Naive thymus-derived CD4-positive, alpha-beta T cell (primary cell): ENCODE measurements around the gene DGKI. TPM values are rescaled to one million over a fixed set of nuclear protein-coding genes. Genes with fewer than 3 reads are reported as not detected.

Experiments
- ATAC-seq: fragments of 150-1000 bp; cut with Tn5 transposase; 2 replicates; pipeline ENCODE4 v1.10.0; 2021; ENCODE audit warnings: mild to moderate bottlenecking, moderate library complexity
- CTCF ChIA-PET: fragments of 350-600 bp; sonication (Branson Sonifier 250); formaldehyde crosslinking; loops from one replicate; lab custom pipeline; 2021; ENCODE audit warnings: antibody characterized with exemption; lab: Charles Lee
- POLR2A ChIA-PET: fragments of 350-600 bp; sonication (Branson Sonifier 250); formaldehyde crosslinking; loops from one replicate; lab custom pipeline; 2021; ENCODE audit warnings: antibody characterized with exemption, inconsistent platforms; lab: Charles Lee
- DNase-seq, 9 donors: peaks; one replicate each; pipeline versions ENCODE4 v3.0.0 to v3.0.0-alpha.2; 2020 to 2022; ENCODE audit warnings: mixed read lengths in 1 of 9
- H3K27ac ChIP-seq: one replicate; pipeline ENCODE4 v1.7.0; 2013; ENCODE audit warnings: mild to moderate bottlenecking, low read depth, low read length, moderate library complexity
- H3K27me3 ChIP-seq, 2 donors: one replicate each; pipeline ENCODE4 v1.7.0; 2013; ENCODE audit warnings: low read length in 2 of 2, mild to moderate bottlenecking in 2 of 2, moderate library complexity in 2 of 2; ENCODE audit not compliant: control insufficient read depth in 2 of 2, insufficient read depth in 2 of 2
- H3K36me3 ChIP-seq, 3 experiments: 1 replicate in 2 of 3; 2 replicates in 1 of 3; pipeline ENCODE4 v1.7.0; 2013; ENCODE audit warnings: low read length in 3 of 3, mild to moderate bottlenecking in 3 of 3, moderate library complexity in 1 of 3; ENCODE audit not compliant: insufficient read depth in 3 of 3, control insufficient read depth in 2 of 3
- H3K4me1 ChIP-seq, 2 donors: one replicate each; pipeline ENCODE4 v1.7.0; 2013; ENCODE audit warnings: low read length in 2 of 2, mild to moderate bottlenecking in 2 of 2, moderate library complexity in 1 of 2; ENCODE audit not compliant: control insufficient read depth in 2 of 2, insufficient read depth in 2 of 2
- H3K4me3 ChIP-seq: 2 replicates; pipeline ENCODE4 v1.7.0; 2013; ENCODE audit warnings: mild to moderate bottlenecking, low read length
- H3K9me3 ChIP-seq, 3 experiments: 1 replicate in 2 of 3; 2 replicates in 1 of 3; pipeline ENCODE4 v1.7.0; 2013; ENCODE audit warnings: low read length in 3 of 3; ENCODE audit not compliant: control insufficient read depth in 2 of 3
- H3K27ac Mint-ChIP-seq, 9 donors: one replicate each; pipeline ENCODE4 v1.8.0; 2020 to 2022; ENCODE audit warnings: mixed read lengths in 9 of 9, mild to moderate bottlenecking in 8 of 9, moderate library complexity in 5 of 9, inconsistent platforms in 2 of 9
- H3K27me3 Mint-ChIP-seq, 5 donors: one replicate each; pipeline ENCODE4 v1.8.0; 2021 to 2022; ENCODE audit warnings: mixed read lengths in 5 of 5, mild to moderate bottlenecking in 1 of 5
- H3K36me3 Mint-ChIP-seq, 5 donors: one replicate each; pipeline ENCODE4 v1.8.0; 2020 to 2022; ENCODE audit warnings: mixed read lengths in 5 of 5, mild to moderate bottlenecking in 3 of 5, inconsistent platforms in 1 of 5
- H3K4me1 Mint-ChIP-seq, 7 donors: one replicate each; pipeline ENCODE4 v1.8.0; 2020 to 2022; ENCODE audit warnings: mixed read lengths in 7 of 7, mild to moderate bottlenecking in 3 of 7, inconsistent platforms in 1 of 7
- H3K4me3 Mint-ChIP-seq, 10 donors: one replicate each; pipeline ENCODE4 v1.8.0; 2020 to 2022; ENCODE audit warnings: mild to moderate bottlenecking in 10 of 10, mixed read lengths in 10 of 10, moderate library complexity in 6 of 10, inconsistent platforms in 2 of 10
- H3K9me3 Mint-ChIP-seq, 11 donors: one replicate each; pipeline ENCODE4 v1.8.0; 2020 to 2022; ENCODE audit warnings: mixed read lengths in 11 of 11, mild to moderate bottlenecking in 4 of 11, inconsistent platforms in 1 of 11, moderate library complexity in 1 of 11
- intact Hi-C, 2 donors: fragments of 100-400 bp; cut with micrococcal nuclease; formaldehyde crosslinking; loops; one replicate each; pipeline ENCODE4 v1.15.1; 2023
- polyA plus RNA-seq, 2 donors: library from polyadenylated mRNA; unstranded; fragments of 300-500 nt; fragmentation: Illumina TruSeq; gene quantifications; one replicate each; pipeline ENCODE4 v1.2.3, GENCODE V29; 2021
- total RNA-seq, 6 experiments: library from RNA in 5 of 6; stranded (reverse) in 5 of 6; gene quantifications; 1 replicate in 5 of 6; 2 replicates in 1 of 6; pipeline ENCODE4 v1.2.3 and lab custom pipeline; 2021 to 2026

Gene DGKI
- total and polyA plus RNA-seq, 7 experiments from 2014 or later, result 1.3 TPM; not detected in 6

DNA sequence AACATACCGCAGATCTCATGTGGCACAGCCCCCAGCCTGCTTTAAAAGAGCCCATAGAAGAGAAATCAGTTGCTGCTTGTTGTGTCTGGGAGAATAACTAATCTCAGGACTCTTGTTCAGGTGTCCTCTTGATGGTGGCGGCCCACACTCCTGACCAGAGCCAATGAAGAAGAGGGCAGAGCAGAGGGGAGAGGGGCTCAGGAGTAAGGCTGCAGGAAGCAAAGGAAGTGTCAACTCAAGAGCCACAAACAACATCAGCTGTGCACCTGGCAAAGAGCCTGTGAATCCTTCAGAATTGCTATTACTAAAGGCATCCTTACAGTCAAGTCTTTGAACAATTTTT lies 443.4 kb downstream of the DGKI start:
- Mint-ChIP-seq H3K4me1 (no peaks in the 10 kb centered on the region), H3K36me3 (no peaks in the 10 kb centered on the region), H3K27ac (no peak overlapping the region), H3K27me3 (no peaks in the 10 kb centered on the region), H3K9me3 (no peaks in the 10 kb centered on the region), H3K4me3 (no peak overlapping the region)
- no peaks in the 10 kb centered on the region for H3K36me3 ChIP-seq
- H3K27me3 ChIP-seq, result no peaks in the 10 kb centered on the region
- CTCF ChIA-PET, result no interaction called here
- POLR2A ChIA-PET, result no interaction called here
- H3K9me3 ChIP-seq, result no peaks in the 10 kb centered on the region
- ATAC-seq (no peak), DNase-seq (no peak)
- H3K4me1 ChIP-seq, result no peaks in the 10 kb centered on the region
- H3K27ac ChIP-seq, result no peak overlapping the region
- intact Hi-C loops, result no loop called here
- no peak overlapping the region for H3K4me3 ChIP-seq

DNA sequence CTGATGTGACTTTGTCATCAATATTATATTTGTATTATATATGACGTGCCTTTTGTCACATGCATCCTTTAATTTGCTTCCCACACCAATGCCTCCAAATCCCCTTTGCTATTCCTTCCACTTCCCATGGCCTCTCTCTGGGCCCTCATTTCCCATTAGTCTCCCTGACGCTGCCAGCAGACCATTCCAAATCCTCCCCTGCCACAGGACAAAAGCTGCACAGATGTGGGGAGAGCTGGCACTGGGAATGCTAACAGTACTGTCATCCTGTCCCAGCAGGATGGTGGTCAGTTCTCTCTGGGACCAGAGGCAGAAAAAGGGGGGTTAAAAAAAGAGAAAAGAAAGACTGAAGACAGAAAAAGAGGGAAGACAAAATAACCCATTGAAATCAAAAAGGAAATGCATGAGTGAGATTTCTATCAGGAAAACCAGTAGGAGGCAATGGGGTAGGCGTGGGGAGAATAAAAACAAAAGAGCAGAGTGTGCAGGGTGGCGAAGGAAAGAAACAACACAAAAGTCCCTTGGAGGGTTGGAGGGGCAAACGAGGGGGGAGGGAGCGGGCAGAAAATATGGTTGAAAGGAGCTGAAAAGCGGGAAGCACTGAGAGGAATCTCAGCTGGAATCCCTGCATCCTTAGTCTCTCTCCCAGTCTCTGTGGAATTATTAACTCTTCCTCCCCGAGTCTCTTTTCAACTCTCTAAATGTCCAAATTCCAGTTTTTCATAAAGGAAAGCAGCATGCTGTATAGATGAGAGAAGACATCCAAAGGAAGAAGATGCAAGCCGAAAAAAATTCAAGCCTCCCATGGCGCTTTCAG lies 444.0 kb downstream of the DGKI start:
- no peaks in the 10 kb centered on the region for H3K27me3 ChIP-seq
- no peaks in the 10 kb centered on the region for H3K36me3 ChIP-seq
- no peaks in the 10 kb centered on the region for H3K36me3 Mint-ChIP-seq
- no peak overlapping the region for H3K4me3 Mint-ChIP-seq
- no peaks in the 10 kb centered on the region for H3K4me1 Mint-ChIP-seq
- no peaks in the 10 kb centered on the region for H3K4me1 ChIP-seq
- no peak overlapping the region for H3K4me3 ChIP-seq
- no peaks in the 10 kb centered on the region for H3K9me3 ChIP-seq
- H3K27ac Mint-ChIP-seq, result no peak overlapping the region
- POLR2A ChIA-PET, result no interaction called here
- ATAC-seq, result no peak
- peaks cover 0 to 1% (median 0%) of the 10 kb centered on the region in 11 donors for H3K9me3 Mint-ChIP-seq
- DNase-seq, result no peak
- H3K27me3 Mint-ChIP-seq, result no peaks in the 10 kb centered on the region
- CTCF ChIA-PET, result no interaction called here
- intact Hi-C loops, result no loop called here
- no peak overlapping the region for H3K27ac ChIP-seq

DNA sequence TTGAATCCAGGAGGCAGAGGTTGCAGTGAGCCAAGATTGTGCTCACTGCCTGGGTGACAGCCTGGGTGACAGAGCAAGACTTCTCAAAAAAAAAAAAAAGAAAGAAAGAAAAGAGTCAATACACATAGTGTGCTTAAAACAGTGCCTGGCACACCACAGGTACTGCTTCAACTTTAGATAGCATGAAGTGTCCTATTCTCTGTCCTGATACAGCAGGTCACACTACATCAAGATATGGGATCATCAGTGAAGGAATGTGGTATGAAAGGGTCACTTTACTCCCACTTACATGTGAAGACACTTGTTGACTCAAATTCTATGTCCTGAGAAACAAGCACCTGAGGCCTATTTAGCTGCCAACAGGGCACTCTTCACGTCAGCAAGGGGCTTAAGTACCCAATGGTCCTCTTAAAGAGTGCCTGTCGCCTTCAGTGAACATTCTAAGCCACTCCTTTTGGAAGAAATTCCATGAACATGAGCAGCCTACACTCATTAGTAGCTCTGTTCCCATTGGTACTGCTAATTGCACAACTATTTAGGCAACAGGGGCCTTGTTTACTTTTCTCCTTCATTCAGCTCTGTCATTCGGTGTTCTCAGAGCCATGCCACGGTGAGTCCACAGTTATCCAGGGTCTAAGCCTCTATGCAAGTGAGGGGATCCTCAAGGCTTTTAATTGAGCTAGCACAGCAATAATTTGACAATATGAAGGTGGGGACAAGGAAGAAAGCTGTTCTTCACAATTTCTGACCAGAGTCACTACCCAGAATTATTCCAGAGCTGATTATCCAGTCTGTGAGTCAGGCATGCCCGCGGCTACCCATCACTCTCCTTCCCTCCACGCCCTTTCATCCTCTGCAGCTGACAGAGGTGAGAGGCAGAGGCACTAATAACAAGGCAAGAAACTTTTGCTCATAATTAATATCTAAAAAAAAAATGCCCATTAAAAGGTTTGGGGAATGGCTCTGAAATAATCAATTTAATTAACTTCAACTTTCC lies 446.6 kb downstream of the DGKI start:
- H3K4me1 Mint-ChIP-seq, result no peaks in the 10 kb centered on the region
- no peaks in the 10 kb centered on the region for H3K36me3 Mint-ChIP-seq
- DNase-seq, result no peak
- POLR2A ChIA-PET, result no interaction called here
- no peaks in the 10 kb centered on the region for H3K36me3 ChIP-seq
- CTCF ChIA-PET, result no interaction called here
- no peaks in the 10 kb centered on the region for H3K9me3 ChIP-seq
- no peaks in the 10 kb centered on the region for H3K27me3 Mint-ChIP-seq
- no peak overlapping the region for H3K4me3 ChIP-seq
- ATAC-seq, result no peak
- H3K27ac ChIP-seq, result no peak overlapping the region
- H3K9me3 Mint-ChIP-seq, result peaks cover 0 to 6% (median 0%) of the 10 kb centered on the region in 11 donors
- H3K27me3 ChIP-seq, result no peaks in the 10 kb centered on the region
- intact Hi-C loops, result no loop called here
- no peak overlapping the region for H3K27ac Mint-ChIP-seq
- no peaks in the 10 kb centered on the region for H3K4me1 ChIP-seq
- H3K4me3 Mint-ChIP-seq, result no peak overlapping the region

DNA sequence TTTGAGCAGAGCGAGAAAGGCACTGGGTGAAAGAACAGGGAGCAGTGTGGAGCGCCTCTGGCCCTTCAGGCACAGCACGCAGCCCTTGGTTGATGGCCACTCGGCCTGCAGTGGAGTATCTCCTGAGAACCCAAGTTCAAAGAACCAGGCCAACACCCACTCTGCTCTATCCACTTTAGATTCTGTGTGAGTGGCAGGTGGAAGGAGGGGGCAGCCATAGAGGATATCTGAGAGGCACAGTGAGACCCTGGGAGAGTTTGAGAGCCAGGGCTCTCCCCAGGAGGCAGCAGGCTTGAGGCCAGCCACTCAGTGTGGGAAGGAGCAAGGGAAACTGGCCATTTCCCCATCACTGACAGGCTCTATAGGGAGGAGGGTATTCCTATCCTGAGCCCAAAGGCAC lies 450.7 kb downstream of the DGKI start:
- Histone ChIP-seq H3K36me3 (no peaks in the 10 kb centered on the region), H3K27me3 (no peaks in the 10 kb centered on the region), H3K4me3 (no peak overlapping the region), H3K9me3 (no peaks in the 10 kb centered on the region), H3K27ac (no peak overlapping the region), H3K4me1 (no peaks in the 10 kb centered on the region)
- no peak overlapping the region for H3K27ac Mint-ChIP-seq
- H3K36me3 Mint-ChIP-seq, result no peaks in the 10 kb centered on the region
- ATAC-seq, result no peak
- POLR2A ChIA-PET, result no interaction called here
- H3K27me3 Mint-ChIP-seq, result no peaks in the 10 kb centered on the region
- intact Hi-C loops, result no loop called here
- H3K4me1 Mint-ChIP-seq, result no peaks in the 10 kb centered on the region
- no peak for DNase-seq
- CTCF ChIA-PET, result no interaction called here
- no peak overlapping the region for H3K4me3 Mint-ChIP-seq
- H3K9me3 Mint-ChIP-seq, result peaks cover 0 to 13% (median 1%) of the 10 kb centered on the region in 11 donors

DNA sequence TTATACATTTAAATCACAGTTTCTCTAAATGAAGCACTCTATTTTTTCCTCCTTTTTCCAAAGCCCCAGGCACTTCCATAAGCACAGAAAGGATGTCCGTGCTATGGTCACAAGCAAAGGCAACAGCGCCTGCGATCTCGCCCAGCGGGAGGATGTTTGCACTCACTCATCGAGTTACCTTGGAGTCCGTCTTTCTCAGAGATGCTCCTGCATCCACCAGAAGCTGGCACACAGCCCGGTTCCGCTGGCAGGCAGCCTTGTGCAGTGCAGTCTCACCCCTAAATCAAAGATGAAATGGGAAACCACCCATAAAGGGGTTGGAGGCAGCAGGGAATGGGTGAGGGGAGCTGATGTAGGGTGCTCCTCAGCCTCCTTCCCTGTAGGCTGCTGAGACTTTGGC lies 451.4 kb downstream of the DGKI start:
- H3K27me3 Mint-ChIP-seq, result no peaks in the 10 kb centered on the region
- no peaks in the 10 kb centered on the region for H3K36me3 ChIP-seq
- H3K9me3 Mint-ChIP-seq, result peaks cover 0 to 13% (median 1%) of the 10 kb centered on the region in 11 donors
- no peak for ATAC-seq
- no peak overlapping the region for H3K27ac ChIP-seq
- no peaks in the 10 kb centered on the region for H3K27me3 ChIP-seq
- H3K4me3 ChIP-seq, result no peak overlapping the region
- no peaks in the 10 kb centered on the region for H3K4me1 ChIP-seq
- no peak overlapping the region for H3K27ac Mint-ChIP-seq
- H3K4me1 Mint-ChIP-seq, result no peaks in the 10 kb centered on the region
- ChIA-PET POLR2A (no interaction called here), CTCF (no interaction called here)
- no peaks in the 10 kb centered on the region for H3K36me3 Mint-ChIP-seq
- DNase-seq, result no peak
- H3K4me3 Mint-ChIP-seq, result no peak overlapping the region
- H3K9me3 ChIP-seq, result no peaks in the 10 kb centered on the region
- intact Hi-C loops, result no loop called here

DNA sequence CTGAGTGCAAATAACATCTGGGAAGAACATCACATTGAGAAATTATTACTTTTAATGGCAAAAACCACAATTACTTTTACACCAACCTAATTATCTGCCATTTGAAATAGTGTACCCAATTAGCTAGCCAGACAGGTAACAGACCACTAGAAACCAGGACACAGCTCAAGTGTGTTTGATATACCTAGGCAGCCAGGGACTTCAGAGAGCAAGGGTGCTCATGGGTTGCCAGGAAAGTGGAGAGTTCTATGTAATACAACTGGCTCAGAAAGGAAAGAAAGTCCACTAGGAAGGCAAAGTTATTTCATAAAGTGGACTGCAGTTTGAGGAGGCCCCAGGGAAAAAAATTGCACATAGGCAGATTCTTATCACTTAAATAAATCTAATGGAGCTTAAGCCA lies 453.2 kb downstream of the DGKI start:
- DNase-seq (no peak), ATAC-seq (no peak)
- CTCF ChIA-PET, result no interaction called here
- Mint-ChIP-seq H3K9me3 (peaks cover 0 to 18% (median 1%) of the 10 kb centered on the region in 11 donors), H3K4me1 (no peaks in the 10 kb centered on the region), H3K27ac (no peak overlapping the region), H3K36me3 (no peaks in the 10 kb centered on the region), H3K4me3 (no peak overlapping the region), H3K27me3 (no peaks in the 10 kb centered on the region)
- Histone ChIP-seq H3K27ac (no peak overlapping the region), H3K36me3 (no peaks in the 10 kb centered on the region), H3K27me3 (no peaks in the 10 kb centered on the region), H3K9me3 (no peaks in the 10 kb centered on the region), H3K4me1 (no peaks in the 10 kb centered on the region), H3K4me3 (no peak overlapping the region)
- intact Hi-C loops, result no loop called here
- POLR2A ChIA-PET, result no interaction called here
